Measurements from ENCODE around the gene TRAF2.

DNA sequence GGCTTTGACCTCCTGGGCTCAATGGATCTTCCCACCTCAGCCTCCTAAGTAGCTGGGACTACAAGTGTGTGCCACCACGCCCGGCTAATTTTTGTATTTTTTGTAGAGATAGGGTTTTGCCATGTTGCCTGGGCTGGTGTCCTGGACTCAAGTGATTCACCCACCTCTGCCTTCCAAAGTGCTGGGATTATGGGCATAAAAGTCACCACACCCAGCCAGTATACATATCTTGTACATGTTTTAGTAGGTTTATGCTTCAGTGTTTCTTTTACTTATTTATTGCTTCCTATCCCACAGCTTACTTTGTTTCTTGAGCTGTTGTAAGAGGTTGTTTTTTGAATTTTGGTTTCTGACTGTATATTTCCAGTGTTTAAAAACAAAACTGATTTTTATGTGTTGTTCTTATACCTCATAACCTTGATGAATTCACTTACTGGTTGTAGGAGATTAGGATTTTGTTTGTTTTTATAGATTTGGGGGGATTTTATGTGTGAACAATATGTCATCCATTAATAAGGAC, 45.4 kb downstream of the TRAF2 start:
- no peak for TF ChIP-seq POLR2A (IDR thresholded peaks at IDR 0.05; ENCODE audit: low read depth, low read length)
- TF ChIP-seq, protein P1, sequence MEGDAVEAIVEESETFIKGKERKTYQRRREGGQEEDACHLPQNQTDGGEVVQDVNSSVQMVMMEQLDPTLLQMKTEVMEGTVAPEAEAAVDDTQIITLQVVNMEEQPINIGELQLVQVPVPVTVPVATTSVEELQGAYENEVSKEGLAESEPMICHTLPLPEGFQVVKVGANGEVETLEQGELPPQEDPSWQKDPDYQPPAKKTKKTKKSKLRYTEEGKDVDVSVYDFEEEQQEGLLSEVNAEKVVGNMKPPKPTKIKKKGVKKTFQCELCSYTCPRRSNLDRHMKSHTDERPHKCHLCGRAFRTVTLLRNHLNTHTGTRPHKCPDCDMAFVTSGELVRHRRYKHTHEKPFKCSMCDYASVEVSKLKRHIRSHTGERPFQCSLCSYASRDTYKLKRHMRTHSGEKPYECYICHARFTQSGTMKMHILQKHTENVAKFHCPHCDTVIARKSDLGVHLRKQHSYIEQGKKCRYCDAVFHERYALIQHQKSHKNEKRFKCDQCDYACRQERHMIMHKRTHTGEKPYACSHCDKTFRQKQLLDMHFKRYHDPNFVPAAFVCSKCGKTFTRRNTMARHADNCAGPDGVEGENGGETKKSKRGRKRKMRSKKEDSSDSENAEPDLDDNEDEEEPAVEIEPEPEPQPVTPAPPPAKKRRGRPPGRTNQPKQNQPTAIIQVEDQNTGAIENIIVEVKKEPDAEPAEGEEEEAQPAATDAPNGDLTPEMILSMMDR (IDR thresholded peaks at IDR 0.05; ENCODE audit: extremely low read depth in 1 of 2, insufficient read depth in 1 of 2, low read depth in 1 of 2, low read length in 2 of 2) = no peak
